HEK293 (cell line): ENCODE measurements around the gene CROCC.
A peak's percentile ranks its signal among the peaks of the same experiment; 100 is the strongest.

Source experiments
- BCL11A ChIP-seq: fragments of 450-650 bp; formaldehyde crosslinking; IDR thresholded peaks from 2 replicates; pipeline ENCODE4 v1.5.1; 2016; ENCODE audit warnings: low read depth, missing biosample characterization, missing genetic modification characterization
- CTCF ChIP-seq: fragments of 450-650 bp; formaldehyde crosslinking; IDR thresholded peaks from 2 replicates; pipeline ENCODE4 v1.5.1; 2016; ENCODE audit warnings: missing biosample characterization, missing genetic modification characterization
- GFI1B ChIP-seq: fragments of 450-650 bp; formaldehyde crosslinking; IDR thresholded peaks from 2 replicates; pipeline ENCODE4 v1.5.1; 2016; ENCODE audit warnings: missing biosample characterization, missing genetic modification characterization
- KLF1 ChIP-seq: fragments of 450-650 bp; formaldehyde crosslinking; IDR thresholded peaks from 2 replicates; pipeline ENCODE4 v1.5.1; 2016; ENCODE audit warnings: missing biosample characterization, missing genetic modification characterization
- SETDB1 ChIP-seq: IDR thresholded peaks from one replicate; pipeline ENCODE4 v1.6.1; 2017; ENCODE audit warnings: mild to moderate bottlenecking, low read length, moderate library complexity, mixed read lengths; ENCODE audit not compliant: insufficient read length
- SP7 ChIP-seq: fragments of 450-650 bp; formaldehyde crosslinking; IDR thresholded peaks from 2 replicates; pipeline ENCODE4 v1.5.1; 2016; ENCODE audit warnings: missing biosample characterization, missing genetic modification characterization
- ZFP37 ChIP-seq: fragments of 450-650 bp; formaldehyde crosslinking; IDR thresholded peaks from 2 replicates; pipeline ENCODE4 v1.5.1; 2016; ENCODE audit warnings: missing biosample characterization, missing genetic modification characterization
- ZNF132 ChIP-seq: fragments of 450-650 bp; formaldehyde crosslinking; IDR thresholded peaks from 2 replicates; pipeline ENCODE4 v1.5.1; 2017; ENCODE audit warnings: missing biosample characterization, missing genetic modification characterization, borderline replicate concordance
- ZNF133 ChIP-seq: fragments of 450-650 bp; formaldehyde crosslinking; IDR thresholded peaks from 2 replicates; pipeline ENCODE4 v1.5.1; 2016; ENCODE audit warnings: missing biosample characterization, missing genetic modification characterization
- ZNF138 ChIP-seq: fragments of 450-650 bp; formaldehyde crosslinking; IDR thresholded peaks from 2 replicates; pipeline ENCODE4 v1.5.1; 2016; ENCODE audit warnings: missing biosample characterization, missing genetic modification characterization, borderline replicate concordance
- ZNF169 ChIP-seq: fragments of 450-650 bp; formaldehyde crosslinking; IDR thresholded peaks from 2 replicates; pipeline ENCODE4 v1.5.1; 2016; ENCODE audit warnings: missing biosample characterization, missing genetic modification characterization
- ZNF174 ChIP-seq: fragments of 450-650 bp; formaldehyde crosslinking; IDR thresholded peaks from 2 replicates; pipeline ENCODE4 v1.5.0; 2017; ENCODE audit warnings: missing biosample characterization, mild to moderate bottlenecking, missing genetic modification characterization
- ZNF175 ChIP-seq: fragments of 450-650 bp; formaldehyde crosslinking; IDR thresholded peaks from 2 replicates; pipeline ENCODE4 v1.5.1; 2016; ENCODE audit warnings: missing biosample characterization, missing genetic modification characterization
- ZNF18 ChIP-seq: fragments of 450-650 bp; formaldehyde crosslinking; IDR thresholded peaks from 2 replicates; pipeline ENCODE4 v1.5.1; 2016; ENCODE audit warnings: missing biosample characterization, missing genetic modification characterization
- ZNF214 ChIP-seq: fragments of 450-650 bp; formaldehyde crosslinking; IDR thresholded peaks from 2 replicates; pipeline ENCODE4 v1.5.1; 2017; ENCODE audit warnings: missing biosample characterization, mild to moderate bottlenecking, missing genetic modification characterization, borderline replicate concordance
- ZNF239 ChIP-seq: fragments of 450-650 bp; formaldehyde crosslinking; IDR thresholded peaks from 2 replicates; pipeline ENCODE4 v1.5.1; 2016; ENCODE audit warnings: missing biosample characterization, missing genetic modification characterization
- ZNF302 ChIP-seq: fragments of 450-650 bp; formaldehyde crosslinking; IDR thresholded peaks from 2 replicates; pipeline ENCODE4 v1.5.1; 2016; ENCODE audit warnings: missing biosample characterization, missing genetic modification characterization, low read depth
- ZNF391 ChIP-seq: fragments of 450-650 bp; formaldehyde crosslinking; IDR thresholded peaks from 2 replicates; pipeline ENCODE4 v1.5.1; 2016; ENCODE audit warnings: low read depth, missing biosample characterization, missing genetic modification characterization, borderline replicate concordance
- ZNF394 ChIP-seq: fragments of 450-650 bp; formaldehyde crosslinking; IDR thresholded peaks from 2 replicates; pipeline ENCODE4 v1.5.1; 2016; ENCODE audit warnings: missing biosample characterization, missing genetic modification characterization, mild to moderate bottlenecking, moderate library complexity, borderline replicate concordance
- ZNF404 ChIP-seq: fragments of 450-650 bp; formaldehyde crosslinking; IDR thresholded peaks from 2 replicates; pipeline ENCODE4 v1.5.1; 2017; ENCODE audit warnings: missing biosample characterization, missing genetic modification characterization
- ZNF416 ChIP-seq: fragments of 450-650 bp; formaldehyde crosslinking; IDR thresholded peaks from 2 replicates; pipeline ENCODE4 v1.5.1; 2016; ENCODE audit warnings: missing biosample characterization, missing genetic modification characterization
- ZNF433 ChIP-seq: fragments of 450-650 bp; formaldehyde crosslinking; IDR thresholded peaks from 2 replicates; pipeline ENCODE4 v1.5.1; 2016; ENCODE audit warnings: missing biosample characterization, missing genetic modification characterization, low read depth
- ZNF626 ChIP-seq: fragments of 450-650 bp; sonication (Bioruptor Pico); formaldehyde crosslinking; IDR thresholded peaks from 2 replicates; pipeline ENCODE4 v1.5.1; 2018; ENCODE audit warnings: missing biosample characterization, missing genetic modification characterization, inconsistent platforms
- ZNF677 ChIP-seq: fragments of 450-650 bp; IDR thresholded peaks from 2 replicates; pipeline ENCODE4 v1.5.0; 2018; ENCODE audit warnings: missing biosample characterization, mild to moderate bottlenecking, missing genetic modification characterization, moderate library complexity
- ZNF76 ChIP-seq: fragments of 450-650 bp; formaldehyde crosslinking; IDR thresholded peaks from 2 replicates; pipeline ENCODE4; 2016; ENCODE audit warnings: low read depth, missing biosample characterization, missing genetic modification characterization, borderline replicate concordance
- ZNF830 ChIP-seq: fragments of 450-650 bp; IDR thresholded peaks from 2 replicates; pipeline ENCODE4 v1.5.0; 2018; ENCODE audit warnings: missing biosample characterization, missing genetic modification characterization, low read depth, mild to moderate bottlenecking, moderate library complexity
- ZSCAN18 ChIP-seq: fragments of 450-650 bp; formaldehyde crosslinking; IDR thresholded peaks from 2 replicates; pipeline ENCODE4 v1.5.1; 2016; ENCODE audit warnings: missing biosample characterization, missing genetic modification characterization
- ZXDB ChIP-seq: fragments of 450-650 bp; formaldehyde crosslinking; IDR thresholded peaks from 2 replicates; pipeline ENCODE4 v1.5.1; 2016; ENCODE audit warnings: missing biosample characterization, missing genetic modification characterization
- TF ChIP-seq, protein P1 (sequence below): fragments of 450-650 bp; formaldehyde crosslinking; IDR thresholded peaks from 2 replicates; pipeline ENCODE4 v1.5.1; 2016; ENCODE audit warnings: missing biosample characterization, missing genetic modification characterization
- TF ChIP-seq, protein P2 (sequence below): fragments of 450-650 bp; formaldehyde crosslinking; IDR thresholded peaks from 2 replicates; pipeline ENCODE4 v1.5.1; 2016; ENCODE audit warnings: missing biosample characterization, missing genetic modification characterization, borderline replicate concordance
- TF ChIP-seq, protein P3 (sequence below): fragments of 450-650 bp; formaldehyde crosslinking; IDR thresholded peaks from 2 replicates; pipeline ENCODE4 v1.5.1; 2016; ENCODE audit warnings: missing biosample characterization, missing genetic modification characterization

The CROCC gene

DNA sequence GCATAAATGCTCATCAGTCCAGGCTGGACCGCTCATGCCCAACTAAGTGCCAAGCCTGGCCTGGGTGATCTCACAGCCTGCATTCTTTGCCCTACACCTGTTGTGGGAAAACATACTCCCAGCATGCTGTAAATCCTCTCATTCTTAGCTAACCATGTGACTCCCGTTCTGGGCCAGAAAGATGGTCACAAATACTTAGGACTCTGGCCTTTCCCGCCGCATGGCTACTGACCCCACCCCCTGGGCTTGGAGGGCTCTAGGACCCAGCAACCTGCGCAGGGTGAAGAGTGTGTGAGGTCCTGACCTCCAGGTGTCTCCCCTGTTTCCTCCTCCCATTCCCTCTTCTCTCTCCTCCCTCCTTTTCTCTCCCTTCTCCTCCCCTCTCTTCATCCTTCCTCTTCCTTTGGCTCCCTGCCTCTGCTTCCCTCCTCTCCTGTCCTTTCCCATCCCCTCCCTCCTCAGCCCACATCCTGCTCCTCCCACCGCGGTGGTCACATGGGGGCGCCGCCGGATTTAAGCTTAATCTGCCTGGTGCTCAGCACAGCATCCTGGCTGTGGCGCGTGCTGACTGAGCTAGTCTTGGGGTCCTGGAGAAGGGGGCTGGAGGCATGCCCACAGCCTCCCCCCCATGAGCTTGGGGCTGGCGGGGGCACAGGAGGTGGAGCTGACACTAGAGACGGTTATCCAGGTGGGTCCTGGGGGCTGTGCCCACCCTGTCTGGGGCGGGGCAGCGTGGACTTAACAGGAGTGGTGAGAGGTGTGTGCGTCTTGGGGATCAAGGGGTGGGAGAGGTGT lies at the start of gene CROCC (continued):
- no peak for TF ChIP-seq ZNF394 (tag by site-specific recombination)
- no peak for TF ChIP-seq ZNF214 (tag by site-specific recombination)
- no peak; the same call in 1 of the 2 replicates for TF ChIP-seq ZNF175 (tag by site-specific recombination)
- TF ChIP-seq, protein P1, sequence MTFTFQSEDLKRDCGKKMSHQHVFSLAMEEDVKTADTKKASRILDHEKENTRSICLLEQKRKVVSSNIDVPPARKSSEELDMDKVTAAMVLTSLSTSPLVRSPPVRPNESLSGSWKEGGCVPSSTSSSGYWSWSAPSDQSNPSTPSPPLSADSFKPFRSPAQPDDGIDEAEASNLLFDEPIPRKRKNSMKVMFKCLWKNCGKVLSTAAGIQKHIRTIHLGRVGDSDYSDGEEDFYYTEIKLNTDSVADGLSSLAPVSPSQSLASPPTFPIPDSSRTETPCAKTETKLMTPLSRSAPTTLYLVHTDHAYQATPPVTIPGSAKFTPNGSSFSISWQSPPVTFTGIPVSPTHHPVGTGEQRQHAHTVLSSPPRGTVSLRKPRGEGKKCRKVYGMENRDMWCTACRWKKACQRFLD: no peak
- TF ChIP-seq SETDB1: no peak
- no peak for TF ChIP-seq ZNF239 (tag by site-specific recombination)
- no peak for TF ChIP-seq ZNF18 (tag by site-specific recombination)
- peak; percentile 43; the same call in 1 of the 2 replicates for TF ChIP-seq CTCF (tag by site-specific recombination)
- TF ChIP-seq ZNF76 (tag by site-specific recombination): peak; percentile 12; the same call in 1 of the 2 replicates
- TF ChIP-seq ZNF433 (tag by site-specific recombination): no peak
- TF ChIP-seq ZNF133 (tag by site-specific recombination): no peak
- TF ChIP-seq ZNF416 (tag by site-specific recombination): no peak
- TF ChIP-seq ZNF174 (tag by site-specific recombination): no peak
- no peak for TF ChIP-seq ZNF169 (tag by site-specific recombination)
- no peak for TF ChIP-seq ZNF391 (tag by site-specific recombination)
- TF ChIP-seq ZFP37 (tag by site-specific recombination): no peak
- TF ChIP-seq ZNF677 (tag by site-specific recombination): no peak
- no peak for TF ChIP-seq ZNF138 (tag by site-specific recombination)
- no peak for TF ChIP-seq ZXDB (tag by site-specific recombination)
- TF ChIP-seq BCL11A (tag by site-specific recombination): no peak
- no peak for TF ChIP-seq ZSCAN18 (tag by site-specific recombination)
- no peak for TF ChIP-seq ZNF404 (tag by site-specific recombination)
- TF ChIP-seq ZNF302 (tag by site-specific recombination): no peak
- peak; percentile 75 for TF ChIP-seq KLF1 (tag by site-specific recombination)
- no peak for TF ChIP-seq ZNF626
- no peak for TF ChIP-seq SP7 (tag by site-specific recombination)
- TF ChIP-seq GFI1B: no peak
- TF ChIP-seq ZNF132 (tag by site-specific recombination): no peak
- TF ChIP-seq, protein P2, sequence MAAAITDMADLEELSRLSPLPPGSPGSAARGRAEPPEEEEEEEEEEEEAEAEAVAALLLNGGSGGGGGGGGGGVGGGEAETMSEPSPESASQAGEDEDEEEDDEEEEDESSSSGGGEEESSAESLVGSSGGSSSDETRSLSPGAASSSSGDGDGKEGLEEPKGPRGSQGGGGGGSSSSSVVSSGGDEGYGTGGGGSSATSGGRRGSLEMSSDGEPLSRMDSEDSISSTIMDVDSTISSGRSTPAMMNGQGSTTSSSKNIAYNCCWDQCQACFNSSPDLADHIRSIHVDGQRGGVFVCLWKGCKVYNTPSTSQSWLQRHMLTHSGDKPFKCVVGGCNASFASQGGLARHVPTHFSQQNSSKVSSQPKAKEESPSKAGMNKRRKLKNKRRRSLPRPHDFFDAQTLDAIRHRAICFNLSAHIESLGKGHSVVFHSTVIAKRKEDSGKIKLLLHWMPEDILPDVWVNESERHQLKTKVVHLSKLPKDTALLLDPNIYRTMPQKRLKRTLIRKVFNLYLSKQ (tag by site-specific recombination): no peak
- no peak for TF ChIP-seq ZNF830 (tag by site-specific recombination)
- TF ChIP-seq, protein P3, sequence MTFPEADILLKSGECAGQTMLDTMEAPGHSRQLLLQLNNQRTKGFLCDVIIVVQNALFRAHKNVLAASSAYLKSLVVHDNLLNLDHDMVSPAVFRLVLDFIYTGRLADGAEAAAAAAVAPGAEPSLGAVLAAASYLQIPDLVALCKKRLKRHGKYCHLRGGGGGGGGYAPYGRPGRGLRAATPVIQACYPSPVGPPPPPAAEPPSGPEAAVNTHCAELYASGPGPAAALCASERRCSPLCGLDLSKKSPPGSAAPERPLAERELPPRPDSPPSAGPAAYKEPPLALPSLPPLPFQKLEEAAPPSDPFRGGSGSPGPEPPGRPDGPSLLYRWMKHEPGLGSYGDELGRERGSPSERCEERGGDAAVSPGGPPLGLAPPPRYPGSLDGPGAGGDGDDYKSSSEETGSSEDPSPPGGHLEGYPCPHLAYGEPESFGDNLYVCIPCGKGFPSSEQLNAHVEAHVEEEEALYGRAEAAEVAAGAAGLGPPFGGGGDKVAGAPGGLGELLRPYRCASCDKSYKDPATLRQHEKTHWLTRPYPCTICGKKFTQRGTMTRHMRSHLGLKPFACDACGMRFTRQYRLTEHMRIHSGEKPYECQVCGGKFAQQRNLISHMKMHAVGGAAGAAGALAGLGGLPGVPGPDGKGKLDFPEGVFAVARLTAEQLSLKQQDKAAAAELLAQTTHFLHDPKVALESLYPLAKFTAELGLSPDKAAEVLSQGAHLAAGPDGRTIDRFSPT: no peak
